ENCODE data around the gene LCN10.
"Not testable (repeated sequence)": the region's sequence is repeated elsewhere in the genome, so short reads cannot be mapped to it uniquely, and the experiment has no call there.

The LCN10 gene

DNA sequence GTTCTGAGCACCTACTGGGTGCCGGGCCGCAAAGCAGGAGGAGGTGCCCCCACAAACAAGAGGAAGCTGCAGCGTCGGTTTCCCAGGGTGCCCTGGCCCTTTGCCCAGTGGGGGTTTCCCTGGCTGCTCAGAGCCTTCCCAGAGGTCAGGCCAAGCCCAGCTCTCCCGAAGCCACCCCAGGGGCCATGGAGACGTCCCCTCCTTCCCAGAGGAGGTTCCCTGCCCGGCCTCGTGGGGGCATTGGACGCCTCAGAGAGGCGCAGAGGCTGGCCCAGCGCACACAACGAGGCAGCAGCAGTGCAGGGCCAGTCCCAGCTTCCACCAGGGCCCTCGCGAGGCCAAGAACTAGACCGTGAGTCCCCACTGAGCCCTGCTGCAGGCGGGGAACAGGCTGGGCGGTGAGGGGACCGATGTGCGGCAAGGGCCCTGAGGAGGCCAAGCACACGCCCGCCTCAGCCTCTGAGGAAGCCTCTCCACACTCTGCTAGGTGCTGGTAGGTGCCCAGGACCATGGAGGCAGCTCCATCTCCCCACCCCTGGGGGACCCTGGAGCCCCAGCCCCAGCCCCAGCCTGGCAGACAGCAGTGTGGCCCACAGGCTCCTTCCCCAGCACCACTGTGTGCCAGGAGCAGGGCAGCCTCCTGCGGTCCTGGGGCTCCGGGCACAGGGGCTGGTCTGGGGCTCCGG lies 23.4 kb downstream of the LCN10 start:
- no peak for DNase-seq (ENCODE audit: low read depth)

DNA sequence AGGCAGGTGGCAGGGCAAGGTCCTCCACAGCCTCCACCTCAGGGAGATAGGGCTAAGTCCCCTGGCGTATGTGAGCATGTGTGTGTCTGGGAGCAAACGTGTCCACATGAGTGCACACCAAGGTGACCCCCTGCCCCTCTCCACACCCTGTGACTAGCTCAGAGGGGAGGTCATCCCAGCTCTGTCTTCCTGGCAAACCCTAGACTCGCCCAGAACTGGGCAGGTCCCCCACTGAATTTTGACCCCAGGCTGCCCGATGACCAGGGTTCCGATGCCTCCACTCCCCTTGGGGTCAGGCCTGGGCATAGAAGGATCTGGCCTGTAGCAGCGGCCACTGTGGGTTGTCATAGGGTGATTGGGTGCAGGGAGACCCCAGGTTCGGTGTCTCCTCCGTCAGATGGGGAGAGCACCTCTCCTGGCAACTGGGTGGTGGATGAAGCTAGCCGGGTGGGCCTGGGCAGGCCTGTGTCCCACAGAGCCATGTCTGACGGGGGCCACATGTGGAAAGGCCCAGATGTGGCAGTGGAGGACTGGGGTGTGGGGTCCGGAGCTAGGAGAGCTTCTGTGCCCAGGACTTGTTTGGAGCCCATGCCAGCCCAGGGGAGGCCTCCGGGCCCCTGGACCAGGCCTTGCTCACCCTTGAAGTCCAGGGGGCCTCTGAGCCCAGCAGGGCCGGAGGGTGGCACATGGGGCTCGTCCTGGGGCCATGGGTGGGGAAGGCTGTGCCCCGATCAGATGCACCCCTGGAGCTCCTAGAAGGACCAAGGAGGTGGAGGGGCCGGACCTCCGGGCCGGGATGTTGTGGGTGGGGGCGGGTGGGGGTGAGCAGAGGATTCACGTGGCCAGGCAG lies 24.2 kb downstream of the LCN10 start:
- DNase-seq (ENCODE audit: low read depth): no peak

DNA sequence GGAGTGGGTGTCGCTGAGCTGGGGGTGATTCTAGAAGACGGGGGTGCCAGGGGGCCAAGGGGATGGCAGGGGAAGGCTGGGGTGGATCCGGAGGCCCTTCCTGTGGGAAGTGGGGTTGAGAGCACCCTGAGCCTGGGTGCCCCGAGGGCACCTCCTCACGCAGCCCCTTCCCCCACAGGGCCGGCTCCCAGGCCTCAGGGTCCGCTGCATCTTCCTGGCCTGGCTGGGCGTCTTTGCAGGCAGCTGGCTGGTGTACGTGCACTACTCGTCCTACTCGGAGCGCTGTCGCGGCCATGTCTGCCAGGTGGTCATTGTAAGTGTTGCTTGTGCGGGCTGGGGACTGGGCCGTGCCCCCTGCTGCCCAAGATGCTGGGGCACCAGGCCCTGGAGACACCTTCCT lies 25.3 kb downstream of the LCN10 start:
- no peak for DNase-seq (ENCODE audit: low read depth)

DNA sequence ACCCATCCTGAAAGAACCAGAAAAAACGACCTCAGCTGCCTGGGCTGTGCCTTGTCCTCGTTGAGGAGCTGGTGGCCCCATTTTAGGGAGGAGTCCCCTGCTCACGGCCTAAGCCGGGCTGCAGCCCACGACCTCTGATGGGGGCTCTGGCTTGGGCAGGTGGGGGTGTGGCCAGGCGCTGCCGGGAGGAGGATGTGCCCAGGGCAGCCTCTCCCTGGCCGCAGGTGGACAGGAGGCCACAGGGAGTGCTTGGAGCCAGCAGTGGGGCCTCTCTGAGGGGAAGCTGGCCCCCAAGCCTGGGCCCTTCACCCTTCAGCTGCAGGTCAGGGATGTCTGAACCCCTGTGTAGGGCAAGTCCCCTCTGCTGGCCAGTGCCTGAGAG lies 27.9 kb downstream of the LCN10 start:
- DNase-seq (ENCODE audit: low read depth): no peak

DNA sequence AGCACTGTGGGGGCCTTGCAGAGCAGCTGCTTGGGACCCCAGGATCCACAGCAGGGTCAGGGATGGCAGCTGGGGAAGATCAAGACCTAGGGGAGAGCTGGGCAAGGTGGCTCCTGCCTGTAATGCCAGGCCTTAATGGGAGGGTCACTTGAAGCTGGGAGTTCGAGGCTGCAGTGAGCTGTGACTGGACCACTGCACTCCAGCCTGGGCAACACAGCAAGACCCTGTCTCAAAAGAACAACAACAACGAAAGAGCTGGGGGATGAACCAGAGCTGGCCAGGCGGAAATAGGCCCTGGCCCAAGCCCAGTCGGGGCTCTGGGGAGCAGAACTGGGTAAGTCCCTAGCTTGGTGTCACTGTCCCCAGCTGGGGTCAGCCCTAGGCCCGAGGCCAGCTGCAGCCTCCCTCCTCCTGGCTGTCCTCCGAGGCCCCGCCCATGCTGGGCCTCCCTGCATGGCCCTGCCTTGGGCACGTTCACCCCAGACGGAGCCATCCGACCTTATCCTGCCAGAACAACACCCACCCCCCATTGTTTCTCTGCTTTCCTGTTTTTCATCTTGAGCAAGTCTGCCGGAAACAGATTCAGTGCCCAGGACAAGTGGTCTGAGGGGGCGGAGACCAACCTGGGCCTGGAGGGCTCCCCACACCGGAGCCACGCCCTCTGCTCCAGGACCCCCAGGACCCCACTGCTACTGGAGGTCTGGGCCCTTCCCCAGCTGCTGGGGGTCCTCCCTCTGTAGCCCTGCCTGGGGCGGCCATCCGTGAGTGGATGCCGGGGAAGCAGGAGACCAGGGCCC lies 28.4 kb downstream of the LCN10 start:
- no peak for DNase-seq (ENCODE audit: low read depth)

DNA sequence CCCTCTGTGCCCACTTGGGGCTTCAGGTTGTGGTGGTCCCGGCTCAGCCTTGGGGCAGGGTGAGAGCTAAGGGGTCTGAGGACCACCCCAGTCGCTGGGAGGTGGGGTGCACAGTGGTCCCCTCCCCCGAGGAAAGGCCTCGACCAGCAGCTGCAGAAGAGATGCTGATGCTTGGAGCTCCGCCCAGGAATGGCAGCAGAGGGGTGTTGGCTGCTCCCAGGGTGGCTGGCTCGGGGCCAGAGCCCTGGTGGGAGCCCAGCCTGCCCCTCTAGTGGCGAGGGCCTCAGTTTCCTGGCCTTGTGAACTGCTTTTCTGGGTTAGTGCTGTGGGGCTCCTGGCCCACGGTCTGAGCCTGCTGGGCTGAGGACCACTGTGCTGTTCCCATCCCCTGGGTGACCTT lies 29.2 kb downstream of the LCN10 start:
- no peak for DNase-seq (ENCODE audit: low read depth)

DNA sequence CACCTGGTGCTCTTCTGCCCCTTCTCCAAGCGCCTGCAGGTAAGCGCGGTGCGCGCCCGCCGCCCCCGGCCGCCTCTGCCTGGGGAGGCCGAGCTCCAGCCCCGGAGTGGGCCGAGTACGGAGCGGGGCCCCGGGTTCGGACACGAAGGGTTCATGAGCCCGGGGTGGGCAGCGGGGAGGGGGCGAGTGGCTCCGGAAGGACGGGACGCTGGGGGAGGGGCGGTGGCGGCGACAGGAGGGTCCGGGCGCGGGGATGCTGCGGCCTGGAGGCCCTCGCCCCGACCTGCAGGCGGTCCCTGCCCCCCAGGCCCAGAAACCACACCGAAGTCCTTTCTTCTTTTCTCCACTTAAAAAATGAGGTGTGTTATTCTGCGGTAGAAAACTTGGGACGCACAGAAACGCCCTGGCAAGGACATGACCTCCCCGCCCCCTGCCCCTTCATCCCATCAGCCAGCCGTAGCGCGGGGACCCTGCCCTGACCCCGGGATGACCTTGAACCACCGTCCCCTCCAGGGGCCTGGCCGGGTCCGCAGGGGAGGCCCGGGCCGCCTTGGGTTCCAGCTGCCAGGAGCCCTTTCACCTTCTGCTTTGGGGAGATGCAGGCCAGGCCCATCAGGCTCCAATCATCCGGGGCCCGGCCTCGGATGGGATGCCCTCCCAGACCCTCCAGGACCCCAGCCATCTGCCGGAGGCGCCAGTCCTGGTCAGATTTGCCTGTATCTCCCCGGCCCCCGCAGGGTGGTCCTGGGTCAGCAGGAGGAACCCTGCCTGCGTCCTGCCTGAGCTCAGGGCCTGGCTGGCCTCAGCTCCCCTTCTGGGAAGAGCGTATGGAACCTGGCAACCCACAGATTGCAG lies 29.8 kb downstream of the LCN10 start:
- DNase-seq (ENCODE audit: low read depth): no peak

DNA sequence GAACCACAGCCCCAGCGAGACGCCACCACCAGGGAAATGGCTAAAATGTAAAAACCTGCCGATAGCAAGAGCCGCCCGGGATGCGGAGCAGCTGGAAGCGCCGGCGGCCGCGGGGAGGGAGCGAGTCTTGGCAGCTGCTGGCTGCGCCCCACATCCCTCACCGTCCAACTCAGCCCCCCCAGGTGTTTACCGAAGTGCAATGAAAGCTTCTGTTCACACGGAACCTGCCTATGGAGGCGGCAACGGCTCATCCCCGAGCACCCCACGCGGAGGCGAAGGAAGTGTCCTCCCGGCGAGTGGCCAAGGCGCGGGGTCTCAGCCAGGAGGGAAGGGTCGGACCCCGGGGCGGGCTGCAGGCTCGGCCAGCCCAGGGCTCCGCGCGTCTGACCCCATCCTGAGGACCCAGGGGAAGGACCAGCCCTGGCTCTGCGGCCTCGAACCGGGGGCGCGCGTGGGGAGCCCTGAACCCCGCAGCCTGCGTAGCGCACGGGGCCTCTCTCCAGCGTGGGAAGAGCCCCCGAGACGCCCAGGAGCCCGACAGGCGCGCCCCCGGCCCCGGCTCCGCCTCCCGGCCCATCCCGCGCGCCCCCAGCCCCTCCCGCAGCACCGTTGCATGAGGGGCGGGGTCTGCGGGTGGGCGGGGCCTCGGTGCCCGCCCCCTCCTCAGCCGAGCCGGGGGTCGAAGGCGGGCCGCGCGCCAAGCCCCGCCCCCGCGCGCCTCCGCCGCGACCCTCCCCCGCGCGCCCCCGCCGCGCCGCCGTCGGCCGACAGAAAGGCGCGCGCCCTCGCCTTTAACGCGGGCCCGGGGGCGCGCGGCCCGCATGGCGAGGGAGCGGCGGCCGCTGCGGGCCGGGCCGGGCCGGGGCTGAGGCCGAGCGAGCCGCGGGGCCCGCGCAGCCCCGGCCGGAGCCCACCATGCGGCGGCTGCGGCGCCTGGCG lies 30.7 kb downstream of the LCN10 start, which contains the start of gene DIPK1B:
Gene DIPK1B (plus strand): TSS at position 822 of the 939 bp plus-strand sequence. CDS start 94 bp downstream, at position 916.
- DNase-seq (ENCODE audit: low read depth): no peak

DNA sequence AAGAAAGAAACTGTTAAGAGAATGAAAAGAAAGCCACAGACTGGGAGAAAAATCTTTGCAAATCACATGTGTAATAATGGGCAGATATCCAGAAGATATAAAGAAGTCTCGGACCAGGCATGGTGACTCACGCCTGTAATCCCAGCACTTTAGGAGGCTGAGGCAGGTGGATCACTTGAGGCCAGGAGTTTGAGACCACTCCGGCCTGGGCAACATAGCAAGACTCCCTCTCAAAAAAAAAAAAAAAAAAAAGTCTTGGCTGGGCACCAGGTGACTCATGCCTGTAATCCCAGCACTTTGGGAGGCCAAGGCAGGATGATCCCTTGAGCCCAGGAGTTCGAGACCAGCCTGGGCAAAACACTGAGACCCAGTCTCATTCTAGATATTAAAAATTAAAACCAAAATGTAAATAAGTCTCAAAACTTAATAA lies 31.5 kb downstream of the LCN10 start:
- DNase-seq (ENCODE audit: low read depth): not testable (repeated sequence)

DNA sequence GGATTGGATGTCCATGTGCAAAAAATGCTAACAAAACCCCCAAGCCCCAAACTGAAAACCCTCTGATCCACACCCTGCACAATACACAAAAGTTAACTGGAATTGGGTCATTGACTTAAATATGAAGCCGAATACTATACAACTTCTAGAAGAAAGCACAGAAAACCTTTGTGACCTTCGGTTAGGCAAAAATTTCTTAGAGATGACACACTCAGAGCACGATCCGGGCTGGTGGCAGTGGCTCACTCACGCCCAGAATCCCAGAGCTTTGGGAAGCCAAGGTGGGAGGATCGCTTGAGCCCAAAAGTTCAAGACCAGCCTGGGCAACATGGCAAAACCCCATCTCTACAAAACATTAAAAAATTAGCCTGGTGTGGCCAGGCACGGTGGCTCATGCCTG lies 32.2 kb downstream of the LCN10 start:
- no peak for DNase-seq (ENCODE audit: low read depth)

DNA sequence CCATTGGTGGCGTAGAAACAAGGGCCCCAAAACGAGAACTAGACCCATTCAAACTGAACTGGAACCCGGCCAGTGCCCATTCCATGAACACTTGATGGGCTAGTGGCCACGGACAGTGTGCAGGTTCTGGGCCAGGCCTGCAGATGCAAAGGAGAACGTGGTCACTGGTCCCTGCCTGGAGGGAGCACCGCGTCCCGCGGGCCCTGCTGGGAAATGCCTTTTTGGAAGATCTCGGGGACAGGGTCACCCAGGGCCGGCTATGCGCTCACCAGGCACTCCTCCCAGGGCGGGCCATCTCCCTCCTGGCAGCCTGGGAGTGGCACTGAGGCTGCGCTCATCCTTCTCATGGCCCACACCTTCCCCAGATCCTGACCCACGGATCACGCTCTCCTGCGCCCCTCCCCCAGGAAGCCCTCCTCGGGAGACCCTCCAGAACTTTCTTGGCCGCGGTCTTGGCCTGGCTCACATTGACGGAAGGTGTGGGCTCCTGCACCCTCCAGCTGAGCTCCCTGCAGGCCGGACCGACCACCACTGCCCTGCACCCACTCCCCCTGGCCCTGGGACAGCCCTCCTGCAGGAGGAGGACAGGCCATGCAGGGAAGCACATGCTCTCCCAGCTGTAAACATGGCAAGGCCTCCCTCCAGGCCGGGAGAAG lies 33.2 kb downstream of the LCN10 start:
- no peak for DNase-seq (ENCODE audit: low read depth)

DNA sequence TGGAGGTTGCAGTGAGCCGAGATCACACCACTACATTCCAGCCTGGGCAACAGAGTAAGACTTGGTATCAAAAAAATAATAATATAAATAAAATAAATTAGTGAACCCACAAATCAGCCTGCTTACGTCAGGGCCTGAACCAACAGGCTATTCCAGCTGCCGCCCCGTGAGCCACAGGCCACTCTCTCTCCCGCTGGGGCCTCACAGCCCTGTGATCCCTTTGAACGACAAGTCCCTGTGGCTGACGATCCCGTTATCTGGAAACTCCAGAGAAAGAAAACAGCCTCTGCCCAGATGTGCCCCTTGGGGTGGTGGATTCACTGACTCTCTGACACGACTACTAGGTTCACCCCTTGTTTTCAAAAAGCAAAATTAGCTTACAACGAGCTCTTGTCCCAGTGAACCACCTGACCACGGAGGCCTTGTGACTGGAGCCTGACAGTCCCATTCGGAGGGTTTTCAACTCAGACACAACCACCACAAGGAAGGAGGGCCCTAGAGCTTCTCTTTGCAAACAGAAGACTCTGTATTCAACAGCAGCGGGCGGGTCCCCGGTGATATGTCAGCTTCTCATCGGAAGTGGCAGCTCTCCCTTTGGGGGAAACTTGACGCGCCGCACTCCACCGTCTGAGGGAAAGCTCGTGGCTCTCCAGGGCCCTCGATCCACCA lies 34.8 kb downstream of the LCN10 start:
- no peak for DNase-seq (ENCODE audit: low read depth)

DNA sequence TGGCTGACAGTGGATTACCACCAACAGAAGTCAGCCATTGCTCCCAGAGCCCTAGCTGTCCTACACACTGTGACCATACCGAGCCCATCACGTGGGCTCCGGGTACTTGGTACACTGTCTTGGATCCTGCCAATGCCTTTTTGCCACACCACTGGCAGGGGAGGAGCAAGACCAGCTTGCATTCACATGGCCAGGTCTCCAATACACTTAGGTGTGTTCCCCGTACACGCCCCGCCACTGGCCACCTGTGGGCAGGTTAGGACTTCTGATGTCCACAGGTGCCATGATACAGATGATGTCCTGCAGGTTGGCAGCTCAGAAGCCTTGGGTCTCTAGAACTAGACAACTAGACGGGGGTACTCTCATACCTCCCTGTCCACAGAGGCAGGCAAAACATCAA lies 35.7 kb downstream of the LCN10 start:
- DNase-seq (ENCODE audit: low read depth): no peak

DNA sequence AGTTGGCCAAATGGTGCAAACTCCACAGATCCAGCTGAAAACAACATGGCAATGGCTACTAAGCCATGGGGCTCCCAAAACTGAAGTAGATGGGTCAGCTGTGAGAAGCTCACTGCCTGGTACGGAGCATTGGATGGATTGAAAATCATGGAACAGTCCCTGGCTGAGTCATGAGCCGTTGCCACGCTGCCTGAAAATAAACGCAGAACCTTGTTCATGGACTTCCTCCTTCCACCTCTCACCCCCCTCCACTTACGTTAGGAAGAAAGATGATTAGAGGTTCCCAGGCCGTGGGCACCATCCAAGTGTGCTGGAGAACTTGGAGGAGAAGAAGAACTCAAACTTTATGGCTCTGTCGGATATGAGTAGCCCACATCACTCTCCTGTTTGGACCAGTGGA lies 37.2 kb downstream of the LCN10 start:
- DNase-seq (ENCODE audit: low read depth): no peak

DNA sequence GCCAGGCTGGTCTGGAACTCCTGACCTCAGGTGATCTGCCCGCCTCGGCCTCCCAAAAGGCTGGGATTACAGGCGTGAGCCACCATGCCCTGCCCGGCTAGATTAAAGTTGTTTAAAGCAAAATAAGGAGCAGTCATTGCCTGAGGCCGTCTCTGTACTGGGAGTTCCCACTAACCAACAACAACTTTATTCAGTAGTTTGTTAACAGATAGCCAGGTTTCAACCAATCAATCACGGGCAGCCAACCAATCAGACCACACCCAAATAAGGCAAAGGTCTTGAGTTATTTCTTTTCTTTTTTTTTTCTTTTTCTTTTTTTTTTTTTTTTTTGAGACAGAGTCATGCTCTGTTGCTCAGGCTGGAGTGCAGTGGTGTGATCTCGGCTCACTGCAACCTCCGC lies 38.0 kb downstream of the LCN10 start:
- not testable (repeated sequence) for DNase-seq (ENCODE audit: low read depth)

DNA sequence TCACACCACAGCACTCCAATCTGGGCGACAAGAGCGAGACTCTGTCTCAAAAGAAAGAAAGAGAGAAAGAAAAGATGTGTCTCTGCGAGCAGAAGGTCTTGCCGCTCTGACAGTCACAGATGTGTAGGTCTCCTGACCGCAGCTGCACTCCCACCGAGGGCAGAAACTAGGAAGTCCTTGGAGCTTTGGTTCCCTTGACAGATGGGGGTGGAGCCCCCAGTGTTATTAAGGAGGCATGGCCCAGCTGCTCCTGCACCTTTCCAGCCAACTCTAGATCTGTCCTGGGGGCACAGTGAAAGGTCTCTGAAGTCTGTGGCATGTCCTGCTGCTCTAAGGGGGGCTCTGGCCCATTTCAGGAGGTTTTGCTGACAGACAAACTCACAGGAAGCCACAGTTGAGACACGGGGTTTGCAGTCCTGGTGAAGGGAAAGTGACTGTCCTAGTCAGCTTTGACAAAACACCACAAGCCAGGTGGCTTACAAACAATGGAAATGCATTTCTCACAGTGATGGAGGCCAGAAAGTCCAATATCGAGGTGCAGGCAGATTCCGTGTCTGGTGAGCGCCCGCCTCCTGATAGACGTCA lies 39.4 kb downstream of the LCN10 start:
- DNase-seq (ENCODE audit: low read depth): no peak

DNA sequence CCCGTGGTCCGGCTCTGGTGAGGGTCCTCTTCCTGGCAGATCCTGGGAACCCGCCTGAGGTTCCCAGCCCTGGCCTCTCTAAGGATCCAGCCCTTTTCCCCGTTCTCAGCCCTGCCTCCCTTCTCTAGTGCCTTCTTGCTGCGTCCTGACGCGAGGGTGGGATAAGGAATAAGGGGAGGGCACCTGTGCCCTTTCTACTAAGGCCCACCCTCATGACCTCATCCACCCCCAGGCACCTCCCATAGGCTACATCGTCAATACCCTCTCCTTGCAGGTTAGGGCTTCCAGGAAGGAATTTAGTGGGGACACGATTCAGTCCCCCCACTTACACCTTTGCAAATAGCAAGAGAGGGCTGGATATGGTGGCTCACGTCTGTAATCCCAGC lies 41.1 kb downstream of the LCN10 start:
- no peak for DNase-seq (ENCODE audit: low read depth)

DNA sequence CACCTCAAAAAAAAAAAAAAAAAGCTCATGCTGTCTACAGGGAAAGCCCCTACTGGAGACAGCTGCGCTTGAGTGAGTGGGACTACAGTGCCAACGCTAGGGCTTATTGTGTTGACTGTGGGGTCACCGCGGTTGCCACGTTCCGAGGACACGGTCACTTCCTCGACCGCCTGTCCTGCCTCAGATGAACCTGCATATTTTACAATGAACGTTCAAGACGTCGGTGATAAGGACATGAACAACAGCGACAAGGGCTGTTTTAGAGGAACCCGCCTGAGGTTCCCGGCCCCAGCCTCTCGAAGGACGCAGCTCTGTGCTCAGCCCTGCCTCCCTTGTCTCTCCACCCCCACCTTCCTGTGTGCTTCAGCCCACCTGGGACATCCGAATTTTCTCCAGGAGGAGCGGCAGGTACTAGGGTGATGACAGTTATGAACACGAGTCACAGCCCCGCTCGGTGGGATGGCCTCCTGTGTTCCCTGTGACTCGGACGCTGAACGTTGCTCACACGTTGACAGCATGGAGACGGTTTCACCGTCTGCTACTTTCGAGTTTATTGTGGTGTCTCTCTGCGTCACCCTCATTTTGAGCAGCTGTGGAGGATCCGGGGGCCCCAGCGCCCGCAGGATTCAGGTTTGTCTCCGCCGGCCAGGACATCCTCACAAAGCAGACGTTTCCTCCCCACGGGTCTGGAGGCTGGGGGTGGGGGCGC lies 41.6 kb downstream of the LCN10 start:
- no peak for DNase-seq (ENCODE audit: low read depth)
